GM12874 (cell line): ENCODE results near the gene MIEN1.

Source experiments
- TF ChIP-seq, protein P1 (sequence below): IDR thresholded peaks from 2 replicates; pipeline ENCODE4 v1.5.1; 2011; ENCODE audit warnings: low read depth, mild to moderate bottlenecking, control low read depth, low read length, moderate library complexity; ENCODE audit not compliant: insufficient read depth

The MIEN1 gene

GRCh38 chr17:39687101-39687545, 43.2 kb downstream of the MIEN1 start:
- TF ChIP-seq, protein P1, sequence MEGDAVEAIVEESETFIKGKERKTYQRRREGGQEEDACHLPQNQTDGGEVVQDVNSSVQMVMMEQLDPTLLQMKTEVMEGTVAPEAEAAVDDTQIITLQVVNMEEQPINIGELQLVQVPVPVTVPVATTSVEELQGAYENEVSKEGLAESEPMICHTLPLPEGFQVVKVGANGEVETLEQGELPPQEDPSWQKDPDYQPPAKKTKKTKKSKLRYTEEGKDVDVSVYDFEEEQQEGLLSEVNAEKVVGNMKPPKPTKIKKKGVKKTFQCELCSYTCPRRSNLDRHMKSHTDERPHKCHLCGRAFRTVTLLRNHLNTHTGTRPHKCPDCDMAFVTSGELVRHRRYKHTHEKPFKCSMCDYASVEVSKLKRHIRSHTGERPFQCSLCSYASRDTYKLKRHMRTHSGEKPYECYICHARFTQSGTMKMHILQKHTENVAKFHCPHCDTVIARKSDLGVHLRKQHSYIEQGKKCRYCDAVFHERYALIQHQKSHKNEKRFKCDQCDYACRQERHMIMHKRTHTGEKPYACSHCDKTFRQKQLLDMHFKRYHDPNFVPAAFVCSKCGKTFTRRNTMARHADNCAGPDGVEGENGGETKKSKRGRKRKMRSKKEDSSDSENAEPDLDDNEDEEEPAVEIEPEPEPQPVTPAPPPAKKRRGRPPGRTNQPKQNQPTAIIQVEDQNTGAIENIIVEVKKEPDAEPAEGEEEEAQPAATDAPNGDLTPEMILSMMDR, result no peak

DNA sequence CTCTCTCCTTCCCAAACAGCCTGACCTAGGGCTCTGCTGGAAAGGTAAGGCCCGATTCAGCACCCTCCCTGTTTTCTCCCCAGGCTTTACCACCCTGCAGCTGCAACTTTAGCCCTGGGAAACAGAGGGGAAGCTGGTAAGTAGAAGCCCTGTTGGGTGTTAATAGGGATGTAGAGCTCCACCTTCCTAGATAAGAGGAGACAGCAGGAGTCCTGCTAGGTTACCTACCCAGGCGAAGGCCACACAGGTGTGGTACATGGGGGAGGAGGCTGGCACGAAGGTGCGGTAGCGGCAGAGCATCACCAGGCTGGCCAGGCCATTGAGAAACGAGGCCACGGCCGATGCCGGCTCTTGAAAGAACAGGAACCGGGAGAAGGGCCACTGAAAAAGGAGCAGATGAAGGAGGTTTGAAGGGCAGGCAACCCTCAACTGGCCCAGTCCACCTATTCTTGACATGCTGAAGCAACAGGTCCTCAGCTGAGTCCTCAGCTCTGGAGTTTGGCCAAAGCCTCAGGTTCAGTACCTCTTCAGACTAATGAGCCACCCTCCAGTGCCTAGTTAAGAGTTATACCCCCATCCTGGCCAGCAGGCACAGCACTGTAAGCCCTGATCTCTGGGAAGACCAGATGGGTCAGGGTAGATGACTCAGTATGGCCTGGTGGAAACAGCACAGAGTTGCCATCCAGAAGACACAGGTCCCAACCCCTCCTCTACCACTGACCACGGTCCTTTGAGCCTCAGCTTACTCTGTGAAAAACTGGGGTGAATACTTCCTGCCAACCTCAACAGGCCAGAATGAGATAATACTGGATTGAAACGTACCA, 45.8 kb downstream of the MIEN1 start:
- TF ChIP-seq, protein P1, result no peak

DNA sequence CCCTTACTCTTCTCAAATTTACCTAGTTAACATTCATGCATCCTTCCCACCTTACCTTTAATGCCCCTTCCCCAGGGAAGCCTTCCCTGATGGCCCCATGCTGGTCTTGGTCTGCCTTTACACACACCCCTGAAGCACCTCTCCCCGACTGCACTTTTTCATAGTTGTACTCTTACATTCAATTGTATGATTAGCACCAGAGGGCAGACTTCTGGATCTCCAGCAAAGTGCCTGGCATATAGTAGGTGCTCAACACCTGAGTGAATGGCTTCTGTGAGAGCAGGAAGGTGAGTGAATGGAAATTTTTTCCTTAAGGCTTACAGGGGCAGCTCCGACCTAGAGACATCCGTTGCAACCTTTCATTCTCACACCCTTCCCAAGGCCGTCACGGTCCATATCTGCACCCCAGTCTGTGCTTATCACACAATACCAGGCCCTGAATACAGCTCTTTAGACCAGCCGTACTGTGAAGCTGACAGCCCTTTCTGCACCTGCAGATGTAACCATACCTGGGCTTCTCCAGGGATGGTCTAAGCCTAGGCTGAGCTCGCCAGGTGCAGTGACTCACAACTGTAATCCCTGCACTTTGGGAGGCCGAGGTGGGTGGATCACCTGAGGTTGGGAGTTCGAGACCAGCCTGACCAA, 46.9 kb downstream of the MIEN1 start:
- TF ChIP-seq, protein P1, result no peak

- TF ChIP-seq, protein P1, result no peak
These were observed 50.7 kb downstream of the MIEN1 start for GRCh38 chr17:39679521-39680192.
